GM21515 (cell line): ENCODE results near the gene DLGAP1.

ENCODE experiments used
- ATAC-seq: cut with Tn5 transposase; IDR thresholded peaks from one replicate; pipeline ENCODE4 v1.9.1; 2021; ENCODE audit not compliant: unreplicated experiment

The DLGAP1 gene

DNA sequence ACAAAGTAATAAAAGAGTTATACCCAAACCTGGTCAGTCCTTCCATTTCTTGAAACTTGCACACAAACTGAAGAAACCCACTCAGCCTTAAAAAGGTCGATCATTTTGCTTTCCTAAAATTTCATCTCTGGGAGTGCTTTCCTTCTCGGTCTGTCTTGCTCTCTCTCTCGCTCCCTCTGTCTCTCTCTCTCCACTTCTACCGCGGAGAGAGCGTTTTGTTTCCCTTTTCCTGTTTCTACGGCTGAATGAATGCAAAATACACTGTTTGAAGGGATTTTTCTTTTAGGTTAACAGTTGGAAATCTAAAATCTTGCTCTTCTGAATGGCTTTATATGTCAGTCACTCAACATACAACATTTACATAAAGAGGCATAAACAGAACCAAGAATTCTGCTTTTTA lies 581.0 kb downstream of the DLGAP1 start:
- ATAC-seq = no peak

DNA sequence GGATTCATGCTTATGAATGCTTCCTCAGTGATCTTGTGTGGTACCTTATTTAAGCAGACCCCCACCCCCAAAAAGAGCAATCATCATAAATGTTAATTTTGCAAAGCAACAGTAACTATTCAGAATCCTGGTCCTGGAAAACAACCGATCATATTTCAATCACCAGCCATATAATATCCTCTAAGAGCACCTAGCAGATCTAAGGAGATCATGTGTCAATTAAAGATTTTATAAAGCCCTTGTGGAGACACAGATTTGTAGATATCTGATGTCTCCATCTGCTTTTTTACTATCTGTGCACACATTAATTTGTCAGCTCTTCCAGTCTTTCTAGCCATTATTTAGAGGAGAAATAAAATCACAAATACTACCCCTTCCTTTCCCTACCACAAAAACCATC lies 581.4 kb downstream of the DLGAP1 start:
- no peak for ATAC-seq

DNA sequence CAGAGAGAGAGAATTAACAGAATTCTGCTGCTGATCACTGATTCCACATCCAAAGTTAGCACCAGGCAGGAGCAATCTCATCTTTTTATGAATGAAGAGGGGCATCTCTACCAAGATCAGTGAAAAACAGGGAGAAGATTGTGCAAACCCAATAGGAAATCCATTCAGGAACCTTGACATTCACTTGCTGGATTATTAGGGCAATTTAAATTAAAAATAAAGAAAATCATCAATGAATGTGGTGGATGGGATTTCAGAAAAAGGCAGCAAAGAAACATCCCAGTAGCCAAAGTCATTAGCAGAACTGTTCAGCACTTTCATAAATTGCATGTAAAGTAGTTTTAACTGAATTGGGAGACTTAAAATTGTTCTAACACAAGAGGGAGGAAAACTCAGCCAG lies 581.9 kb downstream of the DLGAP1 start:
- ATAC-seq = no peak

DNA sequence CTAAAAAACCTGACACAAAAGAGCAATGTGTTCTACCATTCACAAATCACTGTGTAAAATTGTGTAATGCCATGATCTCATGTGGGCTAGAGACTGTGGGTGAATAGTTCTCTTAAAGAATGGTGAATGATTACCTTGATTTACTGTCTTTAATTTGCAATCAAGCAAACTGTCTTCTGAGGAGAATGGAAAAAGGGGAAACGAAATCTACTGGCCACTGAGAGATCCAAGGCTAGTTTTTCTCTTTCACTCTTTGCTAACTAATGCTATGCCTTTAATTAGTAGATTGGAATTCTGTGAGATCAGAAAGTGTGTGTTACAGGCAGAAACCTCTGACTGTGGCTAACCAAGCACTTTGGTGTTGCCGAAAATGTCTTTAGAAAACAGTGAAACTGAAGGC lies 582.5 kb downstream of the DLGAP1 start:
- no peak for ATAC-seq

DNA sequence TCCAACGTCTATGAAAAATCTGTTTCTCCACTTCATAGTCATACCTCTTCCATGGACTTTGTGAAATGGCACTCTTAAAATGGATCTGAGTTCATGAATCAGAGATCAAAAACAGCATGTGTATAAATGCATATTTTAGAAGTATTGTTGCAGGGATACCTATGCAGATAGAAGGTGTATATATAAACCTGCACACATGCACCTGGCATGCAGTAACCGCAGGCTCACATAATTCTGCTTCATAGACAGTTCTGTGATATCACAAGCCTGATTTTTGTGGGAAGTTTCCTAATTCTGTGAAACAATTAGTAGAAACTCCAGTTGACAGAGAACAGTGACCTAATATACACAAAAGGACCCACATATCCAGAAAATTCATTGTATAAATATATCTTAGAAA lies 583.4 kb downstream of the DLGAP1 start:
- ATAC-seq = no peak

DNA sequence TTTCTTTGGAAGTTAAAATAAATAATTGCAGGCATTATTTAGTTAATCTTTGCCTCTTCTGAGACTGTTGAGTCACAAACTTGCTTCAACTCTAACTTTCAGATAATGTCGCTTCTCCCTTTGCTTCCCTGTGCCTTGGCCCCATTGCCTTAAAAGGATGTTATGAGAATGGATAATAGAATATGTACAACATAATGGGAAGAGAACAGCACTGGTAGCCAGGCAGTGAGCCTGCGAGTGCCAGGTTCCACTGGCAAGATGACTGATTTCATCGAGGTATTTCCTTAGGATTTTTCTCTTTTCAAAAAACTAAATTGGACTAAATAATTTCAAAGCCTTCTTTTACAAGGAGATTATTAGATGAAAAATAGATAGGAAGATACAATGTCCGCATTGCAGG lies 584.2 kb downstream of the DLGAP1 start:
- no peak for ATAC-seq

DNA sequence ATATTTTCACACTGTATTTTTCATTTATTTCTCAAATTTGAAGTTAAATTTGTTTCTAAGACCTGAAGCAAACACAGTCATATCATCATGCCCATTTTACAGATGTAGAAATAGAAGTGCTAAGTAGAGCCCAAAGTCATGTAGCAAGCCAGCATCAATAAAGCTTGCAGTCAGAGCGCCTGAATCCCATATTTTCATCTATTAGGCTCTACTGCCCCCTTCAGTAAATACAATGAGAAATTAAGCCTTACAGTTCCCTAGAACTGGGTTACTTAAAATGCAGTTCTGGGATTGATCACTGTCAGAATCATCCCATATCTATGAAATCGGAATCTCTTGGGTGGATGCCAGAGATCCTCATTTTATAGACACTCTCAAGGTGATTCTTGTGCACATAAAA lies 585.3 kb downstream of the DLGAP1 start:
- no peak for ATAC-seq

DNA sequence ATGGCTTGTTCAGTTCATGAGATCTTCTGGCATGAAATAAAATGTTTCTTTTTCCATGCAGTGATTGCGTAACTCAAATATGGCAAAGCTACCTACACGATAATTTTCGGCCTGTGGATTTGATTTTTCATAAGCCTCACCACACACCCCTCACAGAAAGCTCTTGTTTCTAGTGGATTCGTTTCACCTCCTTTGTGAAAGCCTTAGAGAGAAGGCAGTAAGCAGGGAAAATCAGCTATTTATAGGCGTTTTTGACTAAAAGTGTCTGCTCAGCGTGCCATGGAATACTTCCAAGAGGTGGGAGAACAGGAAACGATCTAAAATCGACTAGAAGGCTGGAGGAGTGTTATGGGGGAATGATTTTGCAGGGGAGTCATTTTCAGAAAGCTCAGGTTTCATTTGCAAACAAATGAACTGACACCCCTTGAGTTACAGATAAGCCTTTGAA lies 587.2 kb downstream of the DLGAP1 start:
- no peak for ATAC-seq

DNA sequence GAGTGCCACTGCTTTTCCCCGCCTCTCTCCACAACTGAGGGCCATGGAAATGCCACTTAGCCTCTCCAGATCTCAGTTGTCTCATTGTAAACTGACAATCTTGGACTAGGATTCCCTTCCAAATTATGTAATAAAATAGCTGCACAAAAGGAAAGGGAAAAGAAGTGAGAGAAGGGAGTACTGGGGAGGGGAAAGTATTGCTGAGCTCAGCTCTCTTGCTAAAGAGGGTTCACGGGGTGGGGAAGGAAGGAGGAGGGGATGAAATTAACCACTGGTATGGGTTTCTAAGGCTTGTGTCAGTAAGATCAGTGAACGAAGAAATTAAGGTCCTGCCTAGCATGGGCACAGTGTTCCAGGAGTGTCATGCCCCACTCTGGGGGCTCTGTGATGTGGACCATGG lies 587.9 kb downstream of the DLGAP1 start:
- no peak for ATAC-seq

DNA sequence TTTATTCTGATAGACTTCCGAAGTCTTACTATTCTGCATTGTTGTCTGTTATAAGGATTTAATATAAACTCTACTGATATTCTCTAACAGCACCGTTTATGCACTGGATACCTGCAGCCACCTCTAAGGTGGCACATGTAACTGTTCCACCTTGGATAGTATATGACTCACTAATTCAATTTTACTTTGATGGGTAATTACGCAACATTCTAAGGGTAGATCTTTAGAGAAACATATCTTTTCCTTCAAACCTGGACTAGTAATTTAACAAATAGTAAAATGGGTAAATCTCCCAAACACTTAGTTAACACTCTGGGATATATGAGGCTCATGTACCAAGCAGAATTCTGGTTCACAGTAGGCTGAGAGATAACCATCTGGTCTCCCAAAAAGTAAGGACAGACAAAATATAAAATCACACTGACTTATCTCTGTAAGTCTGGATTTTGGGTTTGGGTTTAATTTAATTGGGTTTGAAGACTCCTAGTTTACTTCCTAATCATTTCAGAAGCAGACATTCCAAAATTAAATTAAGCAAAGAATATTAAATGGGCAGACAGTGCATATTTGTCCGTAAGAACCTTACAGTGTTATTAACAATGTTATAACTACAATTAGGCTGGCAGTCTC lies 590.3 kb downstream of the DLGAP1 start:
- no peak for ATAC-seq

DNA sequence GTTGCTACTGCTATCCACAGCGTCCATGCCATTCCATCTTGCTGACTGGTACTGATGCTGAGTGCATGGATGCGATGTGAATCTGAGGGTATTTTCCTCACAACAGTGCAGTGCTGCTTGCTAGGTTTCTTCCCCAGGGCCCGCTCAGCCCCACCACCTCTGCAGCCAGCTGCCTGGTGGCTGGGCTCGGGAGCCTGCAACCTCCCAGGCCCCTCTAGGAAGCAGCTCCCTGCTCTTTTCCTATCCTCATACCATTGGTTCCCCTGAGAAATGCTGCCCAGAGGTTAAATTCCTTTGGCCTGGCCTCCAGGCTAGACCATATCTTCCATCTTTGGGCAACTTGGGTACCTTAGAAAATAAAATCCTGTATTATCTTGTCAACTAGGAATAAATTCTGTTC lies 591.5 kb downstream of the DLGAP1 start:
- ATAC-seq = no peak

DNA sequence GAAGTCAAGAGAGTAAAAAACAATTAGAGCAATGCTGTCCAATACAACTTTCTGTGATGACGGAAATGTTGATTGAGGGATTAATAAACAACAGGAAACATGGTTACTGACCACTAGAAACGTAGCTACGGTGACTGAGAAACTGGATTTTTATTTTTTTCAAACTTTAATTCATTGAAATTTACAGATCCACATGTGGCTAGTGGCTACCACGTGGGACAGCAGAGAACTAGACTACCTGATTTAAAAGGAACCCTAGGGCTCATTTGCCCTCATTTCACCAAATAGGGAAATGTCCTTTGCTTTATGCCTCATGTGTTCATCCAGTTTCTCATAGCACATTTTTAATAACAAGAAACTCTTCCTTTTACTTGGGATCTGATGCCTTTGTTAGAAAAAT lies 592.1 kb downstream of the DLGAP1 start:
- ATAC-seq = no peak

DNA sequence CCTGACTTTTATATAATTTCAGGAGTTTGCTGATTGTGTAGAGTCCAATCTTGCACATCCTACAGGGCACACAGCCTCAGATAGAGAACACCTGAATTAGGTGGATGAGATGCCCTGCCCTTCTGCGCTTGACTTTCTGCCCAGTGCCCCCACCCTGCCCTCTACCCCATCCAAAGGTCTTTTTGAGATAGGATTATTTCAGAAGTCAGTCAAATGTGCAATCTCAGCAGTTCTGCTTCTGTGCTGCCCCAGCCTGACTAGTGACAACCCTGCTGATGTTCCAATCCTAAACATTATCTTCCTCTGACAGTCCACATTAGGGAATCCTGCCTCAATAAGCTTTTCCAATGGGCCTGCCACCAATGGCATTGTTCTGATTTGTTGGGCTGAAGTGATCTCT lies 593.6 kb downstream of the DLGAP1 start:
- no peak for ATAC-seq

DNA sequence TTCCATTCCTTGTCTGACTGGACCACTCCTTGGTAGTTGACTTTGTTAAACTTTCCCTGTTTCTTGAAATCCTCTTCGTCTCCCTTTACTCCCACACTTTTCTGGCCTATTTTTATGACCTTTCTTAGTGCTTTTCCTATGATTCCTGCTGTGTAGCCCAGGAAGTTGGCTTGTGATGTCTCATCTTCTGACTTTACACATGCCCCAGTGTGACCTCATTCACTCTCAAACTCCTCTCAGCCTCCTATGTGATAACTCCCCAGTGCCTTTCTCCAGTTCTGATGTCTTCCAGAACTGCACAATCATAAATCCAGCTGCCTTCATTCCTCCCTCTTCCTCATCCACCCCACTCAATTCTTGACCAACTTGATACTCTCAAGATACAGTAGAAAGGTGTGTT lies 597.6 kb downstream of the DLGAP1 start:
- no peak for ATAC-seq

DNA sequence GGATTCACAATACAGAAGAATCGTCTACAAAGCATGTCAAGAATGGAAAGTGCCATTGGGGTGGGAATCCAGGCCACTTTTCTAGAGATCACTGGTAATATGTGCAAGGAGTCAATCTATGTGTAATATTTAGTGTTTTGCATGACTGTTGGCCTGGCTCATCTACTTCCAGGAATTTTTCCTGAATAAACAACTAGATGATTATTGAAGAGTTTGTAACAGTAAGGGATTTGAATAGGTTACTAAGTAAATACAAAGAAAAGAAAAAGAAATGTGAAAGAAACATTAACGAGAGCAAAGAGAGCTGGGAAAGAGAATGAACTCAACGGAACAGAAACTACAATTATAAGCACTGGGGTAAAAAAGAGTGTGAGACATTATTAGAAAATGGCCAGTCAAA lies 599.1 kb downstream of the DLGAP1 start:
- no peak for ATAC-seq

DNA sequence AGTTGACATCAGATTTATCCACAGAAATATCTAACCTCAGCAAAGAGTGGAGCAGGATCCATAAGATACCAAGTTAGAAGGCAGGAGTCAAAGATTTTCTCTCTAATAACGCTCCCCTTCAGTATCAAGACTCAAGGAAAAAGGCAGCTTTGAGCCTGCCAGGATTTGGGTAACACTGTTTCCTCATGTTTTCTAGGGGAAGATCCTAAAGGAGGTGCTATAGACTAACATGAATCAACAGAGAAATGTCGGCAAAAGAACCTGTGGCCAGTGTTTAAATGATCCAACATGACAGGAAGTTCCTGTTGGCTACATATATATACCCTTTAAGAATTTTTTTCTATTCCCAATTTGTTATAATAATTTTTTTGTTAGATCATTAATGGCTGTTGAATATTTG lies 602.8 kb downstream of the DLGAP1 start:
- no peak for ATAC-seq

DNA sequence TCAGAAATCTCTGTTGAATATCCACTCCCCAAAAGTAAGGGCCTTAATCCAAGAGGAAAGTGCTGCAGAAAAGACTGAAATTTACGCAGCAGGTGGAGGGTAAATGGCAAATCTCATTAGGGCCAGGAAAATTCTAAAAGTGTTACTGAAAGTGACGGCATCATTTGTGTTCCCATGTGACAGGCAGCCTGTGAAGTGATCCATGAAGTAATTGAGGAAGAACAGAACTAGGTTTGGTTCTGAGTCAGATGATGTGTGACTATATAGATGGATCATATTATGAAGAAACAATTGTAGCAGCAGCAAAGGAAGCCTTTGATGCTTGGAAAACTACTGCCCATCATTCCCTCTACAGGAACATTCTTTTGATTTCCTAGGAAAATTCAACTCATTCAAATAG lies 603.9 kb downstream of the DLGAP1 start:
- no peak for ATAC-seq

DNA sequence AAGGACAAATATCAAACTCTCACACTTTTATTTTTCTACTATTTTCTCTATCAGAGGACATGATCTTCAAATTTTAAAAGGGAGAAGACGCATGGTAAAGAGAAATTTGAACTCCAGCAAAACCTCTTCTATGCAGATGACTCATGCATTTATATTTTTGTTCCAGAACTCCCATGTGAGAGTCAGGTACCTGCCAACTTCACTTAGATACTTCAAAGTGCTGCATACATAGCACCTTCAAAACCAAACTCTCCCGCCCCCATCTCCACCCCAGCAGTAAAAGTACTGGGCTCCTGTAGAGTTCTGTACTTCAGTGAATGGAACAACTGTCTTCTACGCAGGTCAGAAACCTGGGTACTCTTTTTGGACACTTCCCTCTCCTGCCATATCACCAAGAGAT lies 606.8 kb downstream of the DLGAP1 start:
- ATAC-seq = no peak

DNA sequence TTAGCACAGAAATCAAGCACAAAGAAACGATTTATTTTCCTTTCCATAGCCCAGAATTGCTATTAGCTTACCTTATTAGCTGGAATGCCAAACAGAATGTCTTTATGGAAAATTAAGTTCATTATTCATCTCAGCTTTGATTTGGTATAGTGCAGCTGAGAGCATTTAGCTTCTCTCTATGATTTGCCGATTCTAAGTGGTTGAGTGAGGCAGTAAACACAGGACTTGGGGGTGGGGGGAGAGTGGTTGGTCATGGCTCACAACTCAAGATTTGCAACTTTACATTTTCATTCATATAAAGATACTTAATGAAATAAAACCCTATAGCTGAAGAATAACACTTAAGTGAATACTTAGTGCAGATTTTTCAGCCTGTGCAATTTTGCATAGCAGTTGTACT lies 609.9 kb downstream of the DLGAP1 start:
- no peak for ATAC-seq

DNA sequence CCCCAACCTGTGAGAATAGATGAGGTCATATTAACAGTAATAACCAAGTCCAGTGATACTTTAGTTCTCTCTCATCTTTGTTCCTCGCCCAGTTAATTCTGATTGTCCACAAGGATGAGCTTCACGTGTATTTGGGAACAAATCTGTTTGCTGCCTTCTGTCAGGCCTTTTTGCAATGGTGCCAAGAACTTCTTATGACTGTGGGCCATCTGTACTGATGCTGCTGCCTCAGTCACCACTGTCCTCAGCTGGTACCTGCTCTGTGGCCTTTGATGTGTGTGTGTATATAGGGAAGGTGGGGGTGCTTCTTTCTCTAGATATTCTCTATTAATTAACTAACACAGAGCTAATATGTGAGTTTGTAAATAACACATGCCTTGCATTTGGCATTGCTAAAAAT lies 612.3 kb downstream of the DLGAP1 start:
- no peak for ATAC-seq

DNA sequence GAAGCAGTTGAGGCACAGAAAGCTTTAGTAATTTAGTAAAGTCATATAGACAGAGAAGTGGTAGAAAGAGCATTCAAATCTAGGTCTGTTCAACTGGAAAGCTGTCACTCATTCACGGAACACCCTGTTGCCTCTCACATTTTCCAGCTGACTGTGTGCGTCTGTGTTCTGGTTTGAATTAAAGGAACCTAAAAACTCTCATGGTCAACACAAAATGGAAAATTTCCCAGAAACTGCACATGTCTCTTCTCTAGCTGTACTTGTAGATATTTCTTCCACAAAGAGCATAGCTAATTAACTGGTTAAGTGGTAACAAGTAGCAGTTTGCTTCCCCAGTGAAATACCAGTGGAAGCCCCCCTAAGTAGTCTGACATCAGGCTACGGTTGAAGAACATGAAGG lies 614.3 kb downstream of the DLGAP1 start:
- ATAC-seq = no peak

DNA sequence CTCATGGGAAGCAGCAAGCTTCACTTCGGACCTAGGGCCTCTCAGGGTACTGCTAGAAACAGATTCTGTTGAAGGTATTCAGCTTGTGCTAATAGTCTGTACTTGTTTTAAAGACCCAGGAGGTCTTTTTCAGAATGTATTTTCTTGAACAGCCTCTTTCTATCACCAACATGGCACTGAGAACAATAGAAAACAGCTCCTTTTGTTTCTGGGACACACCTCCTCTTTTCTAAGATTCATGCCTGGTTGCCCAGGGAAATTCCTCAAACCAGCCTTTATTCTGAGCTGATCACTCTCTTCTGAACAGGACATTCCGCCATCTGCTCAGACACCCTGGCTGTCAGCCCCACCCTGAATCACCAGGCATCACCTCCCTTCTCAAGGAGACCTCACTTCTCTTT lies 615.5 kb downstream of the DLGAP1 start:
- ATAC-seq = no peak

DNA sequence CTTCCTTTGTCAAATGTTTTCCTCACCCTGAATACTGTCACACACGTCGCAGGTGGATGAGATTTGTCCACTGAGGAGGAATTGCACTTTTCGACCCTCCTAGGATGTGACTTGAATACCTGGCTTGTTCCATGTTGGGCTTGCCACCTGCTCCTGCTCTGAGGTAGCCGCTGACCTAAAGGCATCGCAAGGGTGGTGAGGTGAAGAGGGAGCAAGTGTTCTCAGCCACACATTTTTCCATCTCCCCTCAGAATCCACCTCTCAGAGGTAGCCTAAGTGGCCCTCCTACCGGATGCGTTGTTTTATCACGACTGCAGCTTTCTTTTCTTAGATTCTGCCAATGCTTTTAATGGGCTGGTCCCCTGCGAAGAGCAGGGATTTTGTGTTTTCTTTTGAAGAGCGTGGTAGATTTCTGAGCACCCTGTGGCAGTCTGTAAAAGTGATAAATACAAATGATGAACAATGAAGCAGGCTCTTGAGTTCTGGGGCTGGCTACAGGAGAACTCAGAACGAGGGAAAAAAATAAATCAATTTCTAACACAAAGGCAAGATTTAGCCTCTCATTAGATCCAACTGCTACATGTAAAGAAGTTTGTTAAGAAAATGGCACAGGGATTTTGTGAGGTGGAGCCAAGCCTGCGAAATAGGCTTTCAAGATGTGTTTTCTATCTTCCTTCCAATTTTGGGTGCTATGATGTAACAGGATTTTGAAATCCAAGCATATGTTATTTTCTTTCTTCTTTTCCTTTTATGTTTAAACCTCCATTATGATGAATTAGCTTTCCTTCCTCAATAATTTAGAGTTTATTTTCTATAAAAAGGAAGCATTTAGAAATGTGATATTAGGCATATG lies 618.4 kb downstream of the DLGAP1 start:
- ATAC-seq = no peak
